Ovary (tissue), 9 donors: Measurements from ENCODE around the gene USP6NL. TPM values are rescaled to one million over a fixed set of nuclear protein-coding genes. Genes with fewer than 3 reads are reported as not detected.

Experiments
- DNase-seq, 5 donors: peaks; one replicate each; pipeline ENCODE4 v3.0.0-alpha.2; 2019 to 2020
- H3K27ac ChIP-seq, 2 donors: fragments of 200-600 bp; one replicate each; pipeline versions ENCODE4 v1.5.1 to v1.8.0; 2019 to 2022
- H3K27me3 ChIP-seq: fragments of 200-600 bp; one replicate; pipeline ENCODE4 v1.8.0; 2022
- H3K36me3 ChIP-seq: fragments of 200-600 bp; sonication (generic); one replicate; pipeline ENCODE4 v1.5.1; 2019
- H3K4me1 ChIP-seq: one replicate; pipeline ENCODE4 v1.8.1; 2013; ENCODE audit warnings: mild to moderate bottlenecking, moderate library complexity; ENCODE audit not compliant: insufficient read depth
- H3K4me3 ChIP-seq: fragments of 200-600 bp; sonication (generic); one replicate; pipeline ENCODE4 v1.5.1; 2017
- H3K9me3 ChIP-seq, 2 donors: fragments of 200-600 bp in 1 of 2; sonication (generic) in 1 of 2; one replicate each; pipeline versions ENCODE4 v1.5.1 to v1.8.1; 2013 to 2019; ENCODE audit warnings: mild to moderate bottlenecking in 1 of 2, moderate library complexity in 1 of 2
- EP300 ChIP-seq: sonication (generic); formaldehyde crosslinking; IDR thresholded peaks from one replicate; pipeline ENCODE4 v1.6.1; 2017; ENCODE audit warnings: antibody characterized with exemption
- POLR2A ChIP-seq: fragments of 450-650 bp; IDR thresholded peaks from one replicate; pipeline ENCODE4 v1.6.1; 2017; ENCODE audit warnings: antibody characterized with exemption, mild to moderate bottlenecking, moderate library complexity
- WGBS, 3 donors: extraction: QIAGEN DNeasy Blood & Tissue Kit in 1 of 3; methylation state at CpG; one replicate each; pipeline versions ENCODE4 v1.1.5 to v1.1.7; 2013 to 2017; 5-methylcytosine and 5-hydroxymethylcytosine counted together
- intact Hi-C, 4 donors: fragments of 100-400 bp; cut with DNase I; formaldehyde crosslinking; loops; one replicate each; pipeline versions ENCODE4 v1.11.0 to v1.15.1; 2022 to 2023
- polyA plus RNA-seq, 2 donors: library from polyadenylated mRNA; stranded (reverse); fragments of 200-250 nt in 1 of 2; fragments of 350-450 nt in 1 of 2; fragmentation: Illumina TruSeq in 1 of 2; extraction: RNeasy Lipid Tissue Mini Kit (QIAGEN cat#74804) in 1 of 2; gene quantifications; one replicate each; pipeline ENCODE4 v1.2.3, GENCODE V29; 2013 to 2014
- total RNA-seq, 7 donors: library from RNA; depleted of rRNA in 2 of 7; stranded (reverse); fragments of >200 nt in 2 of 7; fragmentation: NEBNext Ultra II Directional in 3 of 7; extraction: Animal tissue kit (Norgen Biotek cat#: 25700) in 3 of 7; gene quantifications; one replicate each; pipeline versions ENCODE4 v1.1.0 to v1.2.4, GENCODE V29; 2016 to 2023
- TF ChIP-seq, protein P1 (sequence below), 3 donors: fragments of 450-650 bp in 2 of 3; fragments of 200-600 bp in 1 of 3; IDR thresholded peaks; one replicate each; pipeline versions ENCODE4 v1.5.1 to v1.8.0; 2016 to 2022; ENCODE audit warnings: antibody characterized with exemption in 3 of 3, mild to moderate bottlenecking in 1 of 3
- donor health status: DM: no; HTN: no; CAD: no; lungs with moderate emphysema.
- donor health status: DM: no; HTN: no; CAD: no.
- donor health status: Bipolar disorder and iron deficiency.
- donor health status: DM: yes; HTN: yes; CAD: no.
- donor health status: DM: no; HTN: no; CAD: no.
- donor health status: DM: yes; HTN: yes; CAD: no.

Gene USP6NL
- total and polyA plus RNA-seq, 9 donors: 9.6 to 28.8 (median 16.3) TPM

DNA sequence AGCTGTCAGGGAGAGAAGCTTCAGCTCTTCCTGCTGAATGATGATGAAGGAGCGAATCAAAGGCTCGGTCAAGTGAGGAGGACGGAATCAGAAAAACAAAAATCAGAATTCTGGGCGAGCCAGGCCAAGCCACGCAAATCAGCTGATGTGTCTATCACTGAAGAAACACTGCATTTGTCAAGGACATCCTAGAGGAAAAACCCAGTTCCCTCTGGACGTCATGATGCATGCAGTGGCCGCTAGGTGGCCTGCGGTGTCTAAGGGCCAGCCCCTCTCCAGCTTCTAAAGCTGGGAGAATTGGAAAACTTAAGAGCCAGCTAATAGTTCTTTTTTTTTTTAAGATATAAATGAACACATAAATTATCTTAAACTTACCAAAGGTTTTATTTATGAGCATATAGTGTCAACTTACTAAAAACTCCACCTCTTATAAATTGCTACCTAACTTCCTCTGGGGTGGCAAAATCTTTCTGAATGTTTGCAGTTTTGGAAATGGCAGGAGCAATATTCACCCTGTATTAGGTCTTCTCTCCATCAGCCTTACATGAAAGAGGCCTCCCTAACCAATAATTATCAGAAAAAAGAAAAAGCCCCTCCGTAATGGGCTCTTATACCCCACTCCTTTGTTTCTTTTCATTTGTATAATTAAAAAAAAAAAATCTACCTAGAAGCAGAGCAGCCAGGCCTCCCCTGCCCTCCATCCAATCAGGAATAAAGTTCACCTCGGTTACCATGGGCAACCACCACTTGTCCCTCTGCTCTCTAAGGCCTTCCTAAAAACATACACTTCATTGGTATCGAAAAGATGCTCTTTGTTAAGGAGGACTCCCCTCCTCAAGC lies 186.8 kb downstream of the USP6NL start:
- WGBS, 3 donors: 18 to 30% (median 27%) methylated on average over 11 of the region's 11 CpGs
- Histone ChIP-seq H3K4me1 (peaks cover 4% of the 10 kb centered on the region), H3K27me3 (no peaks in the 10 kb centered on the region), H3K36me3 (no peaks in the 10 kb centered on the region), H3K9me3 (no peaks in the 10 kb centered on the region), H3K27ac (no peak overlapping the region), H3K4me3 (no peak overlapping the region)
- peak; percentile 38 to 74 (median 53) for DNase-seq
- TF ChIP-seq, protein P1, sequence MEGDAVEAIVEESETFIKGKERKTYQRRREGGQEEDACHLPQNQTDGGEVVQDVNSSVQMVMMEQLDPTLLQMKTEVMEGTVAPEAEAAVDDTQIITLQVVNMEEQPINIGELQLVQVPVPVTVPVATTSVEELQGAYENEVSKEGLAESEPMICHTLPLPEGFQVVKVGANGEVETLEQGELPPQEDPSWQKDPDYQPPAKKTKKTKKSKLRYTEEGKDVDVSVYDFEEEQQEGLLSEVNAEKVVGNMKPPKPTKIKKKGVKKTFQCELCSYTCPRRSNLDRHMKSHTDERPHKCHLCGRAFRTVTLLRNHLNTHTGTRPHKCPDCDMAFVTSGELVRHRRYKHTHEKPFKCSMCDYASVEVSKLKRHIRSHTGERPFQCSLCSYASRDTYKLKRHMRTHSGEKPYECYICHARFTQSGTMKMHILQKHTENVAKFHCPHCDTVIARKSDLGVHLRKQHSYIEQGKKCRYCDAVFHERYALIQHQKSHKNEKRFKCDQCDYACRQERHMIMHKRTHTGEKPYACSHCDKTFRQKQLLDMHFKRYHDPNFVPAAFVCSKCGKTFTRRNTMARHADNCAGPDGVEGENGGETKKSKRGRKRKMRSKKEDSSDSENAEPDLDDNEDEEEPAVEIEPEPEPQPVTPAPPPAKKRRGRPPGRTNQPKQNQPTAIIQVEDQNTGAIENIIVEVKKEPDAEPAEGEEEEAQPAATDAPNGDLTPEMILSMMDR (IDR thresholded peaks at IDR 0.05): peak; percentile 29 to 48 (median 45)
- TF ChIP-seq EP300 (no peak), POLR2A (no peak)
- intact Hi-C loops: no loop called here

DNA sequence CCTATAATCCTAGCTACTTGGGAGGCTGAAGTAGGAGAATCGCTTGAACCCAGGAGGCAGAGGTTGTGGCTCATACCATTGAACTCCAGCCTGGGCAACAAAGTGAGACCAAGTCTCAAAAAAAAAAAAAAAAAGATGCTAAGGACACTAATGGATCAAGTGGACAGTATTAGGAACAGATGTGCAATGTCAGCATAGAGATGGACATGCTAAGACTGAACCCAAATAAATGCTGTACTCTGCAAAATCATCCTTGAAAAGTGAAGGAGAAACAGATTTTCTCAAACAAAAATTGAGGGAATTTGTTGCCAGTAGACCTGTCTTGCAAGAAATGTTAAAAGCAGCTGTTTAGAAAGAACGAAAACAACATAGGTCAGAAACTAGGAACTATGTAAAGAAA lies 194.5 kb downstream of the USP6NL start:
- Histone ChIP-seq H3K4me3 (no peak overlapping the region), H3K4me1 (no peaks in the 10 kb centered on the region), H3K27ac (no peak overlapping the region), H3K27me3 (no peaks in the 10 kb centered on the region), H3K9me3 (peaks cover 0 to 4% of the 10 kb centered on the region in 2 donors), H3K36me3 (no peaks in the 10 kb centered on the region)
- intact Hi-C loops: no loop called here
- 64 to 73% (median 70%) methylated on average over 2 of the region's 2 CpGs for WGBS, 3 donors
- DNase-seq: no peak
- TF ChIP-seq, protein P1 (IDR thresholded peaks at IDR 0.05): no peak
- TF ChIP-seq POLR2A (no peak), EP300 (no peak)

DNA sequence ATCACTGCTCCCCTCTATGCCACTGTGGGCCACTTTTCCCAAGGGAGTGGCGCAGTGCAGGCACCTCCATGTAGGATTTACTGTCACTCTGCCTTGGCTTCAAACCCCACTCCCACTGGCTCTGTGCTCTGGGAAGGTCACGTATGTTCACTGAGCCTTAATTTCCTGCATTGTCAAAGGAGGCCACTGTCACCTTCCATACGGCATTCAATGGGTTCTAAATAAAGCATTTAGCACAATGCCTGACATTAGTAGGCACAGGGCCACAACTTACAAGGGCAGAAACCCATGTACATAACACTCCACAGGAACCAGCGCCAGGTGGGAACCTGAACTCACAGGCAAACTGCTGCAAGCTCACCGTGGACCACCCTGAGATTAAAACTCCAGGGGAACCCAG lies 196.4 kb downstream of the USP6NL start:
- H3K9me3 ChIP-seq: peaks cover 0 to 4% of the 10 kb centered on the region in 2 donors
- H3K27ac ChIP-seq: no peak overlapping the region
- no peak for DNase-seq
- TF ChIP-seq, protein P1 (IDR thresholded peaks at IDR 0.05): no peak
- TF ChIP-seq POLR2A (no peak), EP300 (no peak)
- WGBS, 3 donors: 84 to 88% (median 88%) methylated on average over 5 of the region's 5 CpGs
- no peak overlapping the region for H3K4me3 ChIP-seq
- no peaks in the 10 kb centered on the region for H3K27me3 ChIP-seq
- no peaks in the 10 kb centered on the region for H3K4me1 ChIP-seq
- intact Hi-C loops: no loop called here
- H3K36me3 ChIP-seq: no peaks in the 10 kb centered on the region

DNA sequence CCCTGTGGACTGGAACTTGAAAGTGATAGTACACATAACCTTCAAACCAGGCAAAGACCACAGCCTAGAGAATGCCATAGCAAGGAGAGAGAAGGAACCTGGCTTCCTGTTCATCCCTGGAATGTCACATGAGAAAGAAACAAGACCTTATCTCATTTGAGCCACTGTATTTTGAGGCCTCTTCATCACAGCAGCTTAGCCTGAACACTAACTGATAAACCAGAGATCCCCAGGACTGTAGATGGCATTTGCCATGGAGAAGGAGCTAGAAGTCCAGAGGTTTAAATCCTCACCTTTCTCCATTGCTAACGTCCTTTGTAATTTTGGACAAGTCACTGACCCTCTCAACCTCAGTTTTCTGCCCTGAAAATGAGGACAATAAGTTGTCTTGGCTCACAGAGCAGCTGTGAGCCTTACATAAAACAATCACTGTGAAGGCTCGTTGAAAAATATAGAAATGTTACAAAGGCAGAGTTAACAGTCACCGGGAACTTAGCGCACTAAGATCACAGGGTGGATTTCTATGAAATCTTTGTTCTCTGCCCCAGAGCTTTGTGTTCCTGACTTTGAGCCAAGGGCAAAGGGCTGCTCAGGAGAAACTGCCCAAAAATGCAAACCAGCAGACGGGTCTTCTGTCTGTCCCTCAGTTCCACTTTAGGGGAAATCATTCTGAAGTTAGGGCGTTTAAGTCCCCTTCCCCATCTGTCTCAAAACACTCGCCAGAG lies 197.0 kb downstream of the USP6NL start:
- TF ChIP-seq EP300: no peak
- no peak for TF ChIP-seq POLR2A
- TF ChIP-seq, protein P1 (IDR thresholded peaks at IDR 0.05): no peak
- intact Hi-C loops: no loop called here
- Histone ChIP-seq H3K4me3 (no peak overlapping the region), H3K36me3 (no peaks in the 10 kb centered on the region), H3K27ac (no peak overlapping the region), H3K27me3 (no peaks in the 10 kb centered on the region), H3K4me1 (no peaks in the 10 kb centered on the region), H3K9me3 (peaks cover 0 to 4% of the 10 kb centered on the region in 2 donors)
- WGBS, 3 donors: 59 to 74% (median 67%) methylated on average over 7 of the region's 7 CpGs
- no peak for DNase-seq
